Measurements from ENCODE around the gene FAM83C.

Gene FAM83C

DNA sequence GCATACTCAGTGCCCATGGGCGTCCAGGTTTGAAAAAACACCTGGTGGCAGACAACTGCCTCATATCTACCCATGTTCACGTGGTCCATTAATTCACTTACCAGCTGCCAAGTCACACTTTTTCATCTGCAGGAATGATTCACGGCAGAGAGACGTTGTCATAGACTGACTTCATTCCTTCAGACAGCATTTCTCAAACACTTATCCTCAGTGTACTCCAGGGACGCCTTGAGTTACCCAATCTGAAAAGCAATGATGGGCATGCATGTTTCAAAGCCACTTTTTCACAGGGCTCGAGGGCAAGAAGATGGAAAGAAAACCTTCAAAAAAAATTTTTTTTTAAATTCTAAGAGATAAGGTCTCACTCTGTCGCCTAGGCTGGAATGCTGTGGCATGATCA, 20.3 kb downstream of the FAM83C start:
- Histone ChIP-seq H3K4me3 (ENCODE audit: low read length) (no peak overlapping the region), H4K20me1 (ENCODE audit: insufficient read depth, low read length) (no peaks in the 10 kb centered on the region), H3K9me3 (replicated peaks; ENCODE audit: insufficient read depth, low read length) (no peaks in the 10 kb centered on the region), H3K9me2 (replicated peaks; ENCODE audit: insufficient read depth, low read length) (no peaks in the 10 kb centered on the region), H3K79me2 (ENCODE audit: low read length) (peaks cover 12% of the 10 kb centered on the region), H3K4me1 (ENCODE audit: low read length) (no peaks in the 10 kb centered on the region), H3K36me3 (replicated peaks; ENCODE audit: insufficient read depth, low read length) (no peaks in the 10 kb centered on the region), H3K27me3 (replicated peaks; ENCODE audit: insufficient read depth, low read length) (no peaks in the 10 kb centered on the region), H3K4me2 (ENCODE audit: low read depth, low read length) (no peak overlapping the region), H3K27ac (ENCODE audit: low read length) (no peak overlapping the region), H2AFZ (ENCODE audit: low read length) (no peak overlapping the region), H3F3A (ENCODE audit: insufficient read depth, low read length) (no peaks in the 10 kb centered on the region), H3K9ac (ENCODE audit: low read length) (no peak overlapping the region)
- no peak for DNase-seq
- TF ChIP-seq CTCF (IDR thresholded peaks at IDR 0.05; ENCODE audit: low read length) = no peak
- TF ChIP-seq EZH2phosphoT487 (IDR thresholded peaks at IDR 0.05; ENCODE audit: low read length) = no peak
- no peak for TF ChIP-seq EZH2 (optimal IDR thresholded peaks at IDR 0.05; ENCODE audit: low read depth, low read length)

GRCh38 chr20:35271073-35271882, 20.9 kb downstream of the FAM83C start:
- Histone ChIP-seq H3K4me1 (ENCODE audit: low read length) (no peaks in the 10 kb centered on the region), H3K27me3 (replicated peaks; ENCODE audit: insufficient read depth, low read length) (no peaks in the 10 kb centered on the region), H3F3A (ENCODE audit: insufficient read depth, low read length) (no peaks in the 10 kb centered on the region), H3K36me3 (replicated peaks; ENCODE audit: insufficient read depth, low read length) (no peaks in the 10 kb centered on the region), H3K9me2 (replicated peaks; ENCODE audit: insufficient read depth, low read length) (no peaks in the 10 kb centered on the region), H3K9me3 (replicated peaks; ENCODE audit: insufficient read depth, low read length) (no peaks in the 10 kb centered on the region), H3K79me2 (ENCODE audit: low read length) (peaks cover 6% of the 10 kb centered on the region), H2AFZ (ENCODE audit: low read length) (no peak overlapping the region), H3K9ac (ENCODE audit: low read length) (no peak overlapping the region), H3K27ac (ENCODE audit: low read length) (no peak overlapping the region), H3K4me3 (ENCODE audit: low read length) (no peak overlapping the region), H3K4me2 (ENCODE audit: low read depth, low read length) (no peak overlapping the region), H4K20me1 (ENCODE audit: insufficient read depth, low read length) (no peaks in the 10 kb centered on the region)
- TF ChIP-seq EZH2 (optimal IDR thresholded peaks at IDR 0.05; ENCODE audit: low read depth, low read length) (no peak), EZH2phosphoT487 (IDR thresholded peaks at IDR 0.05; ENCODE audit: low read length) (no peak), CTCF (IDR thresholded peaks at IDR 0.05; ENCODE audit: low read length) (no peak)
- no peak for DNase-seq

DNA sequence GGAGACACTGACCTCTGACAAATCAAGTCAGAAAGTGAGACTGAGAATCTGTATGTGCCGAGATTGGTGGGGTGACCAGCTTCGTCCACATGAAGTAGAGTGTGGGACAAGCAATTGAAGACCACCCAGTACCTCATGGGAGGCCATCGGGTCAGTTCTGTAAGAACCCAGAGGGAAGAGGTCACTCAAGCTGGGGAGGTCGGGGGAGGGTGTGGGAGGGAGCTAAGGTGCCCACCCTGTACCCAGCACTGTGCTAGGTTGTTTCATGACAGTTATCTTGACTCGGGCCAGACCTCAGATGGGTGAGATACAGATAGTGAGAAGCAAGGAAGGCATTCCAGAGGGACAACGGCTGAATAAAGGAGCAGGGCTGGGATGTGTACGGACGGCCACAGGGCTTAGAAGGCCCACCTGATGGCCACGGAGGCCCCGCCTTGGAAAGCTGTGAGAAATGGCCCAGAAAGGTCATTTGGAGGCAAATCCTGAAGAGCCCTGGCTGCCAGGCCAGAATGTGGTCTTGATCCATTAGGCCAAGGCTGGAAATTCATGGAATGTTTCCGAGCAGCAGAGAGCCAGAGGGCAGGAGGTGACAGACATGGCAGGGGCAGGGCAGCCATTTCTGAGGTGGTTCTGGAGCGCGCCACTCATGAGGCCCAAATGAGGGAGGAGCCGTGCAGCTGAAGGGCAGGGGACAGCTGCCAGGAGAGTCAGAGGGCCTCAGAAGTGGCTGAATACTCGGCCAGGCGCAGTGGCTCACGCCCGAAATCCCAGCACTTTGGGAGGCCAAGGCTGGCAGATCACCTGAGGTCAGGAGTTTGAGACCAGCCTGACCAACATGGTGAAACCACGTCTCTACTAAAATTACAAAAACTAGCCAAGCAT, 22.0 kb downstream of the FAM83C start:
- Histone ChIP-seq H4K20me1 (ENCODE audit: insufficient read depth, low read length) (no peaks in the 10 kb centered on the region), H3K4me3 (ENCODE audit: low read length) (no peak overlapping the region), H3K27me3 (replicated peaks; ENCODE audit: insufficient read depth, low read length) (no peaks in the 10 kb centered on the region), H3K4me1 (ENCODE audit: low read length) (no peaks in the 10 kb centered on the region), H3K4me2 (ENCODE audit: low read depth, low read length) (no peak overlapping the region), H3K79me2 (ENCODE audit: low read length) (no peaks in the 10 kb centered on the region), H3K27ac (ENCODE audit: low read length) (no peak overlapping the region), H3K36me3 (replicated peaks; ENCODE audit: insufficient read depth, low read length) (no peaks in the 10 kb centered on the region), H3F3A (ENCODE audit: insufficient read depth, low read length) (no peaks in the 10 kb centered on the region), H3K9ac (ENCODE audit: low read length) (no peak overlapping the region), H2AFZ (ENCODE audit: low read length) (no peak overlapping the region), H3K9me3 (replicated peaks; ENCODE audit: insufficient read depth, low read length) (no peaks in the 10 kb centered on the region), H3K9me2 (replicated peaks; ENCODE audit: insufficient read depth, low read length) (no peaks in the 10 kb centered on the region)
- DNase-seq = no peak
- no peak for TF ChIP-seq EZH2 (optimal IDR thresholded peaks at IDR 0.05; ENCODE audit: low read depth, low read length)

Data from MM.1S (cell line).